Liver (tissue), 3 donors: ENCODE data around the gene FMN2.

Experiments used
- CTCF ChIP-seq: fragments of 150-350 bp; IDR thresholded peaks from 2 replicates; pipeline ENCODE4 v1.5.1; 2017; ENCODE audit warnings: improper control_type of control experiment, low read depth, low read length; ENCODE audit not compliant: missing input control
- REST ChIP-seq: IDR thresholded peaks from 2 replicates; pipeline ENCODE4 v1.6.1; 2016; ENCODE audit warnings: antibody characterized with exemption, mild to moderate bottlenecking
- TAF1 ChIP-seq: conservative IDR thresholded peaks from 2 replicates; pipeline ENCODE4 v1.6.1; 2016; ENCODE audit warnings: antibody characterized with exemption, mild to moderate bottlenecking
- donor health status: healthy.
- donor health status: healthy.

- no peak for TF ChIP-seq CTCF
- TF ChIP-seq REST: no peak
- TF ChIP-seq TAF1: no peak
Measured at GRCh38 chr1:240342251-240342625, 250.6 kb downstream of the FMN2 start.
